AG09309 (cell line): ENCODE results near the gene NSUN7.
"Not testable (repeated sequence)": the region's sequence is repeated elsewhere in the genome, so short reads cannot be mapped to it uniquely, and the experiment has no call there.

Experiments used
- DNase-seq: peaks from one replicate; pipeline ENCODE4 v3.0.0-alpha.2; 2010; ENCODE audit warnings: low read depth
- H3K4me3 ChIP-seq: 2 replicates; pipeline ENCODE4 v1.5.1; 2011; ENCODE audit warnings: mild to moderate bottlenecking, low read depth, low read length, moderate library complexity; ENCODE audit not compliant: control insufficient read depth
- CTCF ChIP-seq: IDR thresholded peaks from 2 replicates; pipeline ENCODE4 v1.5.1; 2011; ENCODE audit warnings: mild to moderate bottlenecking, low read depth, low read length, inconsistent platforms; ENCODE audit not compliant: insufficient read depth, control insufficient read depth; ENCODE audit errors: missing control alignments

Gene NSUN7

GRCh38 chr4:40749717-40750460 is at the start of gene NSUN7:
Gene NSUN7, plus strand, starts transcription at chr4:40749955. Its CDS starts 739 bp downstream, at chr4:40750694.
- H3K4me3 ChIP-seq: peak within 1 kb of the TSS; percentile 59
- no peak for DNase-seq
- TF ChIP-seq CTCF: no peak

GRCh38 chr4:40702137-40702799 is 47.5 kb upstream of the NSUN7 start:
- DNase-seq: no peak
- H3K4me3 ChIP-seq: no peak overlapping the region
- no peak for TF ChIP-seq CTCF

GRCh38 chr4:40702800-40703151 is 47.0 kb upstream of the NSUN7 start:
- TF ChIP-seq CTCF: no peak
- DNase-seq: no peak
- no peak overlapping the region for H3K4me3 ChIP-seq

- no peak for TF ChIP-seq CTCF
- DNase-seq: no peak
- no peak overlapping the region for H3K4me3 ChIP-seq
These were observed 45.7 kb upstream of the NSUN7 start for GRCh38 chr4:40704073-40704472.

- no peak overlapping the region for H3K4me3 ChIP-seq
- DNase-seq: no peak
- TF ChIP-seq CTCF: no peak
These were observed 39.1 kb upstream of the NSUN7 start for GRCh38 chr4:40710484-40711254.

- not testable (repeated sequence) for H3K4me3 ChIP-seq, DNase-seq
These were observed 36.8 kb upstream of the NSUN7 start for GRCh38 chr4:40713001-40713400.

- no peak for DNase-seq
- TF ChIP-seq CTCF: no peak
- no peak overlapping the region for H3K4me3 ChIP-seq
These were observed 36.0 kb upstream of the NSUN7 start for GRCh38 chr4:40713798-40714197.
